Measurements from ENCODE around the gene ANKRD9. TPM values are rescaled to one million over a fixed set of nuclear protein-coding genes. Genes with fewer than 3 reads are reported as not detected.

The ANKRD9 gene
- total RNA-seq, 1 donor from 2014 or later = 158 TPM

GRCh38 chr14:102503641-102504327 is 5.8 kb downstream of the ANKRD9 start:
- intact Hi-C loops (cut with micrococcal nuclease) = no loop called here
- peaks cover 25% of the 10 kb centered on the region for H3K36me3 ChIP-seq
- no peaks in the 10 kb centered on the region for H3K27me3 ChIP-seq (ENCODE audit: low read depth)
- no peaks in the 10 kb centered on the region for H3K9me3 ChIP-seq (replicated peaks)
- no peak overlapping the region for H3K4me3 ChIP-seq
- no peak for DNase-seq
- H3K4me1 ChIP-seq = peaks cover 87% of the 10 kb centered on the region
- TF ChIP-seq CTCF (IDR thresholded peaks at IDR 0.05; ENCODE audit: borderline replicate concordance) = no peak
- peak overlapping the region; percentile 94 for H3K27ac ChIP-seq (replicated peaks)

GRCh38 chr14:102502571-102502970 is 7.0 kb downstream of the ANKRD9 start:
- Histone ChIP-seq H3K9me3 (replicated peaks) (no peaks in the 10 kb centered on the region), H3K4me3 (no peak overlapping the region), H3K27ac (replicated peaks) (peak overlapping the region; percentile 94), H3K4me1 (peaks cover 87% of the 10 kb centered on the region), H3K36me3 (peaks cover 22% of the 10 kb centered on the region), H3K27me3 (ENCODE audit: low read depth) (no peaks in the 10 kb centered on the region)
- intact Hi-C loops (cut with micrococcal nuclease) = no loop called here
- TF ChIP-seq CTCF (IDR thresholded peaks at IDR 0.05; ENCODE audit: borderline replicate concordance) = no peak
- no peak for DNase-seq

GRCh38 chr14:102501751-102502315 is 7.7 kb downstream of the ANKRD9 start:
- Histone ChIP-seq H3K9me3 (replicated peaks) (no peaks in the 10 kb centered on the region), H3K4me1 (peaks cover 82% of the 10 kb centered on the region), H3K27me3 (ENCODE audit: low read depth) (no peaks in the 10 kb centered on the region), H3K4me3 (peak overlapping the region; percentile 24), H3K27ac (replicated peaks) (peak overlapping the region; percentile 94), H3K36me3 (peaks cover 18% of the 10 kb centered on the region)
- intact Hi-C loops (cut with micrococcal nuclease) = no loop called here
- peak; percentile 16 for TF ChIP-seq CTCF (IDR thresholded peaks at IDR 0.05; ENCODE audit: borderline replicate concordance)
- no peak for DNase-seq

DNA sequence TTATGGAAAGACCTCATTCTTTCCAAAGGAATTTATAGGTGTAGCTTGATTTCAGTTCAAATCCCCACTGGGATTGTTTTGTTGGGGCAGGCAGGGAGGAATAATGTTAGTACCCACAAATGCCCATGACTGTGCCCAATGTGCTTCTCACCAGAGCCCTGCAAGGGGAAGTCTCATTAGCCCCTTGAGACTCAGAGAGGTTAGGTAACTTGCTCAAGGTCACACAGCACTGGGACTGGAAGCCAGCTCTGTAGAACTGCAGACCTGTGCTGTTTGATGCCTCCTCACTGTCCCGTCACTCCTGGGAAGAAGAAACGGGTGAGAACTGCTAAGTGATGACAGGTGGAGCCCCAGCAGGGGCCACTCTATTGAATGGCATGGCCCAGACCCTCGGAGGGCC is 8.9 kb downstream of the ANKRD9 start:
- peak overlapping the region; percentile 94 for H3K27ac ChIP-seq (replicated peaks)
- H3K4me1 ChIP-seq = peaks cover 71% of the 10 kb centered on the region
- H3K27me3 ChIP-seq (ENCODE audit: low read depth) = no peaks in the 10 kb centered on the region
- no peaks in the 10 kb centered on the region for H3K9me3 ChIP-seq (replicated peaks)
- intact Hi-C loops (cut with micrococcal nuclease) = no loop called here
- H3K4me3 ChIP-seq = no peak overlapping the region
- DNase-seq = no peak
- peaks cover 14% of the 10 kb centered on the region for H3K36me3 ChIP-seq
- TF ChIP-seq CTCF (IDR thresholded peaks at IDR 0.05; ENCODE audit: borderline replicate concordance) = no peak

DNA sequence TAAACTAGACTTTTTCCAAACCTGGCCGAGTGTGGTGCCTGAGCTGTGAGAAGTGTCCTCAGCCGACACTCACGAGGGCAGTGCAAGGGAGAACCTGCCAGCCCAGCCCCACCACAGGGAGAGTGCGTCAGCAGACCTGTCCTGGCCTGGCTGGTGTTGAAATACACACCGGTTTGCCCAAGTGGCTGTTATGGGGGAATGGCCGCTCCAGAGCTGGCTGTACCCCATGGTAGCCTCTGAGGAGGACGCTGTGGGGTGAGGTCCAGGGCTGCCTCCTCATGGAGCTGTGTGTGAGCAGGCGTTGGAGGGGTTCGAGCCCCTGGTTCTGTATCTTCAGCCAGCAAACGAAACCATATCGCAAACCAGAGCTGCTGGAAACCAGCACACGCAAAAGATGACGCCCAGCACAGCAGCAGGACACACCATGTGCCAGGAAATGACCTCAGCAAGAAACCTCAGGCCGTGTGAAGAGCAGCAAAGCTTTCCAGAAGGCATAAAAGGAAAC is 9.4 kb downstream of the ANKRD9 start:
- peak overlapping the region; percentile 94 for H3K27ac ChIP-seq (replicated peaks)
- no peak for TF ChIP-seq CTCF (IDR thresholded peaks at IDR 0.05; ENCODE audit: borderline replicate concordance)
- peak; percentile 77 for DNase-seq
- no peaks in the 10 kb centered on the region for H3K9me3 ChIP-seq (replicated peaks)
- no peaks in the 10 kb centered on the region for H3K27me3 ChIP-seq (ENCODE audit: low read depth)
- H3K36me3 ChIP-seq = peaks cover 14% of the 10 kb centered on the region
- peaks cover 66% of the 10 kb centered on the region for H3K4me1 ChIP-seq
- intact Hi-C loops (cut with micrococcal nuclease) = no loop called here
- peak overlapping the region; percentile 27 for H3K4me3 ChIP-seq

Data from left ventricle myocardium inferior (tissue), 1 donor.